Glomerular visceral epithelial cell (primary cell): ENCODE data around the gene TMF1.

Experiments used
- DNase-seq: peaks from one replicate; pipeline ENCODE4 v3.0.0-alpha.2; 2016; ENCODE audit errors: extremely low spot score

The TMF1 gene

GRCh38 chr3:69051756-69052471, at the start of gene TMF1:
TMF1 (minus strand) TSS chr3:69052333; CDS start chr3:69052086, 247 bp downstream.
- peak; percentile 97 for DNase-seq

- DNase-seq, result no peak
These were observed 47.4 kb upstream of the TMF1 start for GRCh38 chr3:69099576-69099975.

GRCh38 chr3:69097407-69098086, 45.4 kb upstream of the TMF1 start:
- peak; percentile 51 for DNase-seq

GRCh38 chr3:69096299-69096698, 44.2 kb upstream of the TMF1 start:
- DNase-seq, result no peak

GRCh38 chr3:69095636-69096035, 43.5 kb upstream of the TMF1 start:
- no peak for DNase-seq

GRCh38 chr3:69094467-69095205, 42.5 kb upstream of the TMF1 start:
- DNase-seq, result no peak

GRCh38 chr3:69092030-69092516, 39.9 kb upstream of the TMF1 start:
- no peak for DNase-seq

GRCh38 chr3:69091389-69092029, 39.4 kb upstream of the TMF1 start:
- no peak for DNase-seq

- DNase-seq, result peak; percentile 23
These were observed 37.9 kb upstream of the TMF1 start for GRCh38 chr3:69090021-69090420.

- peak; percentile 38 for DNase-seq
These were observed 35.9 kb upstream of the TMF1 start for GRCh38 chr3:69088063-69088462.

- DNase-seq, result no peak
These were observed 35.1 kb upstream of the TMF1 start for GRCh38 chr3:69087030-69087791.

GRCh38 chr3:69085833-69086722, 33.9 kb upstream of the TMF1 start:
- DNase-seq, result peak; percentile 92

GRCh38 chr3:69085168-69085832, 33.2 kb upstream of the TMF1 start:
- no peak for DNase-seq

- peak; percentile 91 for DNase-seq
These were observed 32.4 kb upstream of the TMF1 start, which contains the start of gene ARL6IP5 for GRCh38 chr3:69084326-69085167. ARL6IP5 (plus strand) TSS chr3:69084937; CDS start chr3:69085048, 111 bp downstream.

GRCh38 chr3:69082805-69083204, 30.7 kb upstream of the TMF1 start:
- peak; percentile 77 for DNase-seq

GRCh38 chr3:69082361-69082760, 30.2 kb upstream of the TMF1 start:
- DNase-seq, result no peak

- DNase-seq, result peak; percentile 35
These were observed 29.6 kb upstream of the TMF1 start for GRCh38 chr3:69081583-69082262.
